DMS153 treated with DMSO at 0.1 percent for 48 hours (cell line): Measurements from ENCODE around the gene CPED1.

Experiments used
- DNase-seq: peaks from one replicate; lab custom pipeline; 2025; ENCODE audit not compliant: unreplicated experiment; lab: John Stamatoyannopoulos, UW

Gene CPED1

GRCh38 chr7:121334875-121335648, 346.6 kb downstream of the CPED1 start:
- no peak for DNase-seq

DNA sequence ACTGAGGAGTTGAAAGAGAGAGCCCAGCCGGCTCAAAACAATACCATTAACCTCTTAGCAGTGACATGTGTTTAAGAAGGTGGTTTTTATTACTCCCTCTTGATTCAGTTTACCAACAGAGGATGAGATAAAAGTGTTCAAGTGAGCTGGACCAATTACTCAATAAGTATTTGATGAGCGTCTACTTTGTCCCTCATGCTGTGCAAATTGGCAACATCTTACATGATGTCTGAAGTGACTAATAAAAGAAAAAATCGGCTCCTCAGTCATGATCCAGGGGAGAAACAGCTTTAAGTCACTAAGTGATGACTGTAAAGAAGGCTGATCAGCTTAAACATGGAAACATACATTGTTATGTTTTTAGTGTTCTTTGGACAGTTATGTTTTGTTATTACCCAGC, 348.1 kb downstream of the CPED1 start:
- no peak for DNase-seq

DNA sequence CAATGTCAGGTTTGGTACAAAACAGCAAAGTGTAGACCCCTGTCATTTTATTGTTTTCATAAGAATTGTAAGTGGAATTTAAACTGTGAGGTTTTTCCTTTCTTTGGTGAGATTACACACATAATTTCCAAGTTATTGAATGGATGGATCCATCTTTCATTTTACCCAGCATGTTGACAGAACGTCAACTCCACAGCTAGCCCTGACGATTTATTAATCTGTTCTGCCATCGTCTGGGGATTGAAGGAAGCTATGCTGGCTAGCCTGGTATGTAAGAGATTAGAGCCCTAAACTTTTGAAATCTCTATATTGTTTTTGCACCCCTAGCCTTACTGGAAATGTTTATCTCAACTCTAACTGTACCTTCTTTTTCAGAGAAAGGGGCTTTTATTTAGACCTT, 348.9 kb downstream of the CPED1 start:
- DNase-seq, result no peak

DNA sequence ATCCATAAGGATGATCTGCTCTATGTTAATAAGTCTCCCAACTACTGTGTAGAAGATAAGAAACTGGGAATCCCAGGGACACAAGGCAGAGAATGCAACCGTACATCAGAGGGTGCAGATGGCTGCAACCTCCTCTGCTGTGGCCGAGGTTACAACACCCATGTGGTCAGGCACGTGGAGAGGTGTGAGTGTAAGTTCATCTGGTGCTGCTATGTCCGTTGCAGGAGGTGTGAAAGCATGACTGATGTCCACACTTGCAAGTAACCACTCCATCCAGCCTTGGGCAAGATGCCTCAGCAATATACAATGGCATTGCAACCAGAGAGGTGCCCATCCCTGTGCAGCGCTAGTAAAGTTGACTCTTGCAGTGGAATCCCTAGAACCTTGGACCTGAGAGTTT, 350.6 kb downstream of the CPED1 start:
- no peak for DNase-seq

DNA sequence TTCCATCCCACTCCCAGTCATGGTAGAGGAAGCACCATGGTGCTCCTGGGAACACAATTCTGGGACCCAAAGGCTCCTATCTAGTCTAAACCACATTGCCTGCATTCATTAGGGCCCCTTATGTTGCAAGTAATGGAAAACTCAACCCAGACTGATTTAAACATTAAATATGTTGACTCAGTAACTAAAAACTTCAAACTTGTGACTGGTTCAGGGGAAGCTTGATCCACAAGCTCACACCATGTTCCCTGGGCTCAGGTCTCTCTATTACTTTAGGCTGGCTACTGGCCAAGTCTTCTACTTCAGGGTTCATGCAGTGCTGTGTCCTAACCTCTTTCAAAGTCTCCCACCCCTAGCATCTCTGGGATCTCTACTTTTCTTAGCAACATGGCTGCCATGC, 353.4 kb downstream of the CPED1 start:
- DNase-seq, result no peak

- DNase-seq, result no peak
Measured at GRCh38 chr7:121342631-121343030, 354.1 kb downstream of the CPED1 start.

- no peak for DNase-seq
Measured at GRCh38 chr7:121343302-121343701, 354.8 kb downstream of the CPED1 start.

GRCh38 chr7:121344093-121344492, 355.6 kb downstream of the CPED1 start:
- no peak for DNase-seq

DNA sequence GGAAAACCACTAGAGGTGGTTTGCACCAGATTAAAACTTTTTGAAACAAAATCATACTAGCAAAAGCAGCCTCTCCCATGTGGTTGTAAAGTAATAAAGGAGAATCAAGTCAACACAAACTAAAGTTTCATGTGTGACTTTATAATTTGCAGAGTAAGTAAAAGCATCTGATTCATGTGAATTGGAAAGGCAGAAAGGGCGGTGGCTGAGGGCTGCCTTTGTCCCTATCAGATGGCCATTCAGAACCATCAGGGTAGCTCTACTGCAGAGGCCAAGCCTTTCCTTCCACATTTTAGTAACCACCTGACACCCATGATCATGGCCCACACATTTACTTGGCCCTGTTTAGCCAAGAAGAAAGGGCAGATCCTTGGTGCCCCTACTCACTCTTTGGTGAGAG, 356.0 kb downstream of the CPED1 start:
- DNase-seq, result no peak
